Measurements from ENCODE around the gene CD14.

The CD14 gene

DNA sequence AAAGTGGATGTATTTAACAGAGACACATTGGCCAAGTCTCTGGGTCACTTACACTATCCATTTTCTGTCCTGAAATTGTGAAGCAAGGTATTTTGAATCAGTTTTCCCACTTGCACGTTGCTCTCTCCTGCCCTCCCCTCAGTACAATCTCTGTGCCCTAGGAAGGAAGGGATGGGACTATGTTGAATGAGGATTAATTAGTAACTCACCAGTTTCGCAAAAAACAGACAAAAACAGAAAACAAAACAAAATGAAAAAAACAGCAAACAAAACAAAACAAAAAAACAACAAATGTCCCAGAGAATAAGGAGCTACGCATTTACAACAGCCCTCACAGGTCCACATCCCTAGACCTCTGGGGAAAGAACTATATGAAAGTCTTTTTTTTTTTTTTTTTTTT, 1.1 kb upstream of the CD14 start:
- no peak overlapping the region for H3K4me3 ChIP-seq (ENCODE audit: low read depth, low read length)
- no peak for DNase-seq (ENCODE audit: low read depth)
- TF ChIP-seq CTCF (IDR thresholded peaks at IDR 0.05; ENCODE audit: control insufficient read depth, extremely low read depth, insufficient read depth), result no peak

- no peak for DNase-seq (ENCODE audit: low read depth)
- no peak for TF ChIP-seq CTCF (IDR thresholded peaks at IDR 0.05; ENCODE audit: control insufficient read depth, extremely low read depth, insufficient read depth)
- H3K4me3 ChIP-seq (ENCODE audit: low read depth, low read length), result no peak overlapping the region
These were observed 526 bp upstream of the CD14 start for GRCh38 chr5:140633501-140633900.

DNA sequence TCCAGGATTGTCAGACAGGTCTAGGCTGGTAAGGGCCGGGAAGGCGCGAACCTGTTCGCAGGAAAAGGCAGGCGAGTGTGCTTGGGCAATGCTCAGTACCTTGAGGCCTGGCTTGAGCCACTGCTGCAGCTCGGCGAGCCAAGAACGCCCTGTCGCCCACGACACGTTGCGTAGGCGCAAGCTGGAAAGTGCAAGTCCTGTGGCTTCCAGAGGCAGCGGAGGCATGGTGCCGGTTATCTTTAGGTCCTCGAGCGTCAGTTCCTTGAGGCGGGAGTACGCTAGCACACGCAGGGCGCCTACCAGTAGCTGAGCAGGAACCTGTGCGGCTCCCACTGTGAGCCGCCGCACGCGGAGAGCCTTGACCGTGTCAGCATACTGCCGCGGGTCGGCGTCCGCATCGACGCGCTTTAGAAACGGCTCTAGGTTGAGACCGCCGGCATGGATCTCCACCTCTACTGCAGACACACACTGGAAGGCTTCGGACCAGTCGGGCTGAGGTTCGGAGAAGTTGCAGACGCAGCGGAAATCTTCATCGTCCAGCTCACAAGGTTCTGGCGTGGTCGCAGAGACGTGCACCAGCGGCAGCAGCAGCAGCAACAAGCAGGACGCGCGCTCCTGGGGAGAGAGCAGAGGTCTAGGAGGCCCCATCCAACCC, 482 bp downstream of the CD14 start:
- no peak overlapping the region for H3K4me3 ChIP-seq (ENCODE audit: low read depth, low read length)
- TF ChIP-seq CTCF (IDR thresholded peaks at IDR 0.05; ENCODE audit: control insufficient read depth, extremely low read depth, insufficient read depth), result no peak
- DNase-seq (ENCODE audit: low read depth), result no peak

- no peak for DNase-seq (ENCODE audit: low read depth)
- no peak for TF ChIP-seq CTCF (IDR thresholded peaks at IDR 0.05; ENCODE audit: control insufficient read depth, extremely low read depth, insufficient read depth)
- H3K4me3 ChIP-seq (ENCODE audit: low read depth, low read length), result no peak overlapping the region
These were observed 1.1 kb downstream of the CD14 start for GRCh38 chr5:140631831-140632365.

- H3K4me3 ChIP-seq (ENCODE audit: low read depth, low read length), result no peak overlapping the region
- TF ChIP-seq CTCF (IDR thresholded peaks at IDR 0.05; ENCODE audit: control insufficient read depth, extremely low read depth, insufficient read depth), result no peak
- no peak for DNase-seq (ENCODE audit: low read depth)
These were observed 1.9 kb downstream of the CD14 start for GRCh38 chr5:140631036-140631417.

GRCh38 chr5:140630292-140631035, 2.5 kb downstream of the CD14 start:
- DNase-seq (ENCODE audit: low read depth), result no peak
- no peak for TF ChIP-seq CTCF (IDR thresholded peaks at IDR 0.05; ENCODE audit: control insufficient read depth, extremely low read depth, insufficient read depth)
- H3K4me3 ChIP-seq (ENCODE audit: low read depth, low read length), result no peak overlapping the region

Measured in LNCaP clone FGC (cell line).